Sigmoid colon (tissue), 3 donors: ENCODE data around the gene ZNF260.

Source experiments
- POLR2A ChIP-seq, 2 donors: fragments of 450-650 bp; IDR thresholded peaks; one replicate each; pipeline ENCODE4 v1.6.1; 2016; ENCODE audit warnings: antibody characterized with exemption in 2 of 2, mild to moderate bottlenecking in 2 of 2, moderate library complexity in 2 of 2
- TF ChIP-seq, protein P1 (sequence below), 4 experiments: fragments of 450-650 bp in 3 of 4; fragments of 200-600 bp in 1 of 4; IDR thresholded peaks; one replicate each; pipeline ENCODE4 v1.5.1; 2016 to 2019; ENCODE audit warnings: antibody characterized with exemption in 4 of 4, mild to moderate bottlenecking in 3 of 4, moderate library complexity in 2 of 4

DNA sequence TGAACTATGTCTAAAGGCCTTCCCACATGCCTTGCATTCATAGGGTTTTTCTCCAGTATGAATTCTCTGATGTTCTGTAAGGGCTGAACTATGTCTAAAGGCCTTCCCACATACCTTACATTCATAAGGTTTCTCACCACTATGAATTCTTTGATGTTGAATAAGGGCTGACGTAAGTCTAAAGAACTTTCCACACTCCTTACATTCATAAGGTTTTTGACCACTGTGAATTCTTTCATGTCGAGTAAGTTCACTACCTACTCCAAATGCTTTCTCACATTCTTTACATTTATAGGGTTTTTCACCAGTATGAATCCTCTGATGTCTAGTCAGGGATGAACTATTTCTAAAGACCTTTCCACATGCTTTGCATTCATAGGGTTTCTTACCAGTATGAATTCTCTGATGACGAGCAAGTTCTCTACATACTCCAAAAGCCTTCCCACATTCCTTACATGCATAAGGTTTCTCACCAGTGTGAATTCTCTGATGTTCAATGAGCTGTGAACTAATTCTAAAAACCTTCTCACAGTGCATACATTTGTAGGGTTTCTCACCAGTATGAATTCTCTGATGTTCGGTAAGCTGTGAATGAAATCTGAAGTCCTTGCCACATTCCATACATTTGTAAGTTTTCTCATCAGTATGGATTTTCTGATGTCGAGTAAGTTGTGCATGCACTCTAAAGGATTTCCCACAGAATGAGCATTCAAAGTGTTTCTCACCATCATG, 19.1 kb upstream of the ZNF260 start:
- TF ChIP-seq, protein P1, sequence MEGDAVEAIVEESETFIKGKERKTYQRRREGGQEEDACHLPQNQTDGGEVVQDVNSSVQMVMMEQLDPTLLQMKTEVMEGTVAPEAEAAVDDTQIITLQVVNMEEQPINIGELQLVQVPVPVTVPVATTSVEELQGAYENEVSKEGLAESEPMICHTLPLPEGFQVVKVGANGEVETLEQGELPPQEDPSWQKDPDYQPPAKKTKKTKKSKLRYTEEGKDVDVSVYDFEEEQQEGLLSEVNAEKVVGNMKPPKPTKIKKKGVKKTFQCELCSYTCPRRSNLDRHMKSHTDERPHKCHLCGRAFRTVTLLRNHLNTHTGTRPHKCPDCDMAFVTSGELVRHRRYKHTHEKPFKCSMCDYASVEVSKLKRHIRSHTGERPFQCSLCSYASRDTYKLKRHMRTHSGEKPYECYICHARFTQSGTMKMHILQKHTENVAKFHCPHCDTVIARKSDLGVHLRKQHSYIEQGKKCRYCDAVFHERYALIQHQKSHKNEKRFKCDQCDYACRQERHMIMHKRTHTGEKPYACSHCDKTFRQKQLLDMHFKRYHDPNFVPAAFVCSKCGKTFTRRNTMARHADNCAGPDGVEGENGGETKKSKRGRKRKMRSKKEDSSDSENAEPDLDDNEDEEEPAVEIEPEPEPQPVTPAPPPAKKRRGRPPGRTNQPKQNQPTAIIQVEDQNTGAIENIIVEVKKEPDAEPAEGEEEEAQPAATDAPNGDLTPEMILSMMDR (IDR thresholded peaks at IDR 0.05) = no peak
- no peak for TF ChIP-seq POLR2A (IDR thresholded peaks at IDR 0.05)
